UCSD-AML1 (cell line): ENCODE results near the gene PLEKHN1.

ENCODE experiments used
- DNase-seq: peaks from one replicate; lab custom pipeline; 2025; ENCODE audit not compliant: unreplicated experiment; lab: John Stamatoyannopoulos, UW

Gene PLEKHN1

DNA sequence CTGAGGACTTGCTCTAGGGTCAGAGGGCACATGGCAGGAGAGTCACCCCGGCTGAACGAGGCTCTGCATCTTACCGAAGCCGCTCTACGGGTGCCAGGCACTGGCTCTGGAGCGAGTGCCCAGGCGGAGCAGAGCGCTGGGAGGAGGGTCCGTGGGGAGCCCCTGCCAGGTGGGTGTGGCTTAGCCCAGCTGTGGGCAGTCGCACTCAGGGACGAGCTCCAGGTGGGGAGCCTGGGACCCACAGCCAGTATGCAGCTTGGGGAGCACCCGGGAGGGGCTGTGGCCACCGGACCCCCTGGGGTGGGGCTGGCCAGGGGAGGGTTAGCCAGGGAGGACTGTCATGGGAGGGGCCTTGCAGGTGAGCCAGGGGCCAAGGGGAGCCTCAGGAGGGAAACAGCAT lies 57.4 kb downstream of the PLEKHN1 start:
- no peak for DNase-seq

DNA sequence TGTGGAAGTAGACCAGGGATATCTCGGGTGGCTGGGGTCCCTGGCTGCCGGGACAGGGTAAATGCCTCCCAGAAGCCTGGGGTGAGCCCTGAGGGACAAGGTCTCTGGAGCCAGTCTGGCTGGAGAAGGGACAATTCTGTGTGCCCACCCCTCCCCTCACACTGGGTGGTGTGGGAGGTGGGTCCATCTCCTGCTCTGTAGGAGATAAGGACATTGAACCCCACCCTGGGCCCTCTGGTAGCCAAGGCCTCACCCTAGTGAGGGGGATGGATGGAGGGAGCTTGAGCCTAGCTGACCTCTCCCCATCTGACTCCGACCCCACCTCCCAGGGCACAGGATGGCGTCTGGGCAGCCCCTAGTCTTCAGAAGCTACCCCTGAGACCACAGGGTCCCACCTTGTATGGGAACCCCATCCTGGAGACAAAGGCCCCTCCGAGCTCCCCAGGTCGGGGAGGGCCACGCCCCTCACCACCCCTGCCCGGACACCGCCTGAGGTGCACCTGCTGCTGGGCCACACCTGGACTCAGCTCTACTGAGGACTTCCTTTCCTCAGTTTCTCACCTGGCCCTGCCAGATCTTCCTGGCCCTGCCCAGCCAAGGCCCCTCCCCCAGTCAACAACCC lies 58.0 kb downstream of the PLEKHN1 start:
- no peak for DNase-seq

DNA sequence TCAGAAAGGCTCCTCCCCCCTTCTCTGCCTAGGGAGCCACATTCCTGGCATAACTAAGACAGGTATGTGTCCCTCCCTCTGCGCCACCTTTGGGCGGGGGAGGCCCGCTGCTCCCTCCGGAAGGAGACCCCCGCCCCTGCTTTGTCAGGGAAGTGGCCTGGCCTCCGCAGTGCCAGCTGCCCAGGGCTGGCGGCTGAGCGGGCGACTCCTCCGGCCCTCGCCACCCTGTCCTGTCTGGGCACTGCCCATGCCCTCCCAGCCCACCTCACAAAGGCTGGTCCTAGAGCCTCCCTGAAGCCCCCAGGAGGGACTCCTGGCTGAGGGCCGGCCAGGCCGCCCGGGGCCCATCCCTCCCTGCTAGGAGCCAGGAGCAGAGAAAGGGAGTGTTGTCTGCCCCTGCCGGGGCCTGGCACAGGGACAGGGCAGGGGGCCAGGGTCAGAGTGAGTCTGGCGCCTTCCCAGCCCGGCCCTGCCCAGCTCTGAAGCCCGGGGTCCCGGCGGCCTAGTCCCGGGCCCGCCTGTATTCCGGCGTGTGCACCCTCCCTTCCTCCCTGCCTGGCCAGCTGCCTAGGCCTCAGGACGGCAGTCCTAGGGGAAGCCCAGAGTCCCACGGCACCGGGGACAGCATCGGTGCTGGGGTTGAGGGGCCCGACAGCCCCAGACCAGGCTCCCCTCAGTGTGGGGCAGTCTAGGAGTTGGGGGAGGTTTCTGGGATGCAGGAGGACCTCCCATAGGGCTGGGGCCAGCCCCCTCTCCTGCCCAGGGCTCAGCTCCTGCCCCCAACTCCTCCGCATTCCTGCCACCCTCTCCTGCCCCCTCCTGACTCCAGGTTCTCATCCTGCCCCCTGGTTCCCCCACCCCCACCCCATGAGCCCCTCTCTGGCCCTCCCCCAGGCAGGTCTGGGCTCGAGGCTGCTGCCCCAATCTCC lies 58.8 kb downstream of the PLEKHN1 start:
- DNase-seq: no peak
